8988T (cell line): ENCODE results near the gene SULT1A3.
"Not testable (repeated sequence)": the region's sequence is repeated elsewhere in the genome, so short reads cannot be mapped to it uniquely, and the experiment has no call there.

Experiments used
- DNase-seq: peaks from one replicate; pipeline ENCODE4 v3.0.0; 2011

The SULT1A3 gene

GRCh38 chr16:30199049-30199448 lies at the start of gene SULT1A3:
TSS of gene SULT1A3 (plus strand) at chr16:30199255. CDS start at chr16:30200729, 1,474 bp downstream.
- not testable (repeated sequence) for DNase-seq

GRCh38 chr16:30151091-30151490 lies 48.0 kb upstream of the SULT1A3 start:
- no peak for DNase-seq

- DNase-seq: no peak
These were observed 46.5 kb upstream of the SULT1A3 start for GRCh38 chr16:30152517-30152916.

- no peak for DNase-seq
These were observed 43.9 kb upstream of the SULT1A3 start for GRCh38 chr16:30155188-30155587.

GRCh38 chr16:30157214-30157613 lies 41.8 kb upstream of the SULT1A3 start:
- DNase-seq: no peak

GRCh38 chr16:30163538-30163937 lies 35.5 kb upstream of the SULT1A3 start:
- no peak for DNase-seq

GRCh38 chr16:30166202-30166902 lies 32.7 kb upstream of the SULT1A3 start:
- no peak for DNase-seq

- not testable (repeated sequence) for DNase-seq
These were observed 30.3 kb upstream of the SULT1A3 start for GRCh38 chr16:30168746-30169145.

- DNase-seq: not testable (repeated sequence)
These were observed 29.6 kb upstream of the SULT1A3 start for GRCh38 chr16:30169416-30169815.

GRCh38 chr16:30170145-30170544 lies 28.9 kb upstream of the SULT1A3 start:
- DNase-seq: not testable (repeated sequence)

- DNase-seq: no peak
These were observed 26.0 kb upstream of the SULT1A3 start for GRCh38 chr16:30173054-30173453.

GRCh38 chr16:30176876-30177275 lies 22.2 kb upstream of the SULT1A3 start:
- not testable (repeated sequence) for DNase-seq

GRCh38 chr16:30179195-30179594 lies 19.9 kb upstream of the SULT1A3 start:
- no peak for DNase-seq

GRCh38 chr16:30179931-30180330 lies 19.1 kb upstream of the SULT1A3 start:
- DNase-seq: no peak

- no peak for DNase-seq
These were observed 18.3 kb upstream of the SULT1A3 start for GRCh38 chr16:30180741-30181140.

GRCh38 chr16:30183233-30184095 lies 15.6 kb upstream of the SULT1A3 start, which contains the start of gene CORO1A:
TSS of gene CORO1A (plus strand) at chr16:30183602. CDS start at chr16:30185210, 1,608 bp downstream.
- DNase-seq: peak; percentile 81

GRCh38 chr16:30184096-30184890 lies 14.8 kb upstream of the SULT1A3 start:
- no peak for DNase-seq

GRCh38 chr16:30184891-30185682 lies 14.0 kb upstream of the SULT1A3 start:
- DNase-seq: no peak

- DNase-seq: no peak
These were observed 13.2 kb upstream of the SULT1A3 start for GRCh38 chr16:30185683-30186421.

GRCh38 chr16:30186444-30186781 lies 12.6 kb upstream of the SULT1A3 start:
- no peak for DNase-seq

GRCh38 chr16:30186782-30187555 lies 12.1 kb upstream of the SULT1A3 start:
- DNase-seq: peak; percentile 75
